Aorta (tissue), 5 donors: ENCODE data around the gene TTLL5. TPM values are rescaled to one million over a fixed set of nuclear protein-coding genes. Genes with fewer than 3 reads are reported as not detected.

Source experiments
- ATAC-seq: fragments of 200-7000 bp; cut with Tn5 transposase; one replicate; pipeline ENCODE4 v1.9.1; 2022; ENCODE audit warnings: moderate library complexity; ENCODE audit not compliant: low FRiP score
- DNase-seq, 2 donors: peaks; one replicate each; pipeline ENCODE4 v3.0.0-alpha.2; 2020
- H3K27ac ChIP-seq, 2 donors: one replicate each; pipeline ENCODE4 v1.5.1; 2013; ENCODE audit warnings: low read length in 2 of 2, mild to moderate bottlenecking in 2 of 2, moderate library complexity in 2 of 2, control low read depth in 1 of 2, inconsistent platforms in 1 of 2, low read depth in 1 of 2
- H3K27me3 ChIP-seq, 2 donors: one replicate each; pipeline ENCODE4 v1.6.1; 2013; ENCODE audit warnings: control low read depth in 1 of 2, low read length in 1 of 2, mild to moderate bottlenecking in 1 of 2, moderate library complexity in 1 of 2; ENCODE audit not compliant: insufficient read depth in 2 of 2, control insufficient read depth in 1 of 2
- H3K36me3 ChIP-seq, 2 donors: one replicate each; pipeline ENCODE4 v1.6.1; 2013; ENCODE audit warnings: control low read depth in 1 of 2, low read length in 1 of 2, mild to moderate bottlenecking in 1 of 2; ENCODE audit not compliant: insufficient read depth in 2 of 2, control insufficient read depth in 1 of 2
- H3K4me1 ChIP-seq, 2 donors: one replicate each; pipeline ENCODE4 v1.6.1; 2013; ENCODE audit warnings: low read length in 2 of 2, control low read depth in 1 of 2, mild to moderate bottlenecking in 1 of 2, moderate library complexity in 1 of 2; ENCODE audit not compliant: insufficient read depth in 2 of 2, control insufficient read depth in 1 of 2
- H3K4me3 ChIP-seq, 2 donors: one replicate each; pipeline ENCODE4 v1.5.1; 2013; ENCODE audit warnings: low read length in 2 of 2, control low read depth in 1 of 2, mild to moderate bottlenecking in 1 of 2
- H3K9me3 ChIP-seq: one replicate; pipeline ENCODE4 v1.6.1; 2013; ENCODE audit warnings: mild to moderate bottlenecking, low read length; ENCODE audit not compliant: control insufficient read depth
- WGBS, 2 donors: extraction: QIAGEN DNeasy Blood & Tissue Kit; methylation state at CpG; one replicate each; pipeline ENCODE4 v1.1.7; 2013; 5-methylcytosine and 5-hydroxymethylcytosine counted together
- intact Hi-C, 2 donors: fragments of 100-400 bp; cut with DNase I; formaldehyde crosslinking; loops; one replicate each; pipeline versions ENCODE4 v1.14.2 to v1.15.0; 2022
- polyA plus RNA-seq, 2 donors: library from polyadenylated mRNA; stranded (reverse); fragments of 200-250 nt; gene quantifications; one replicate each; pipeline ENCODE4 v1.2.3, GENCODE V29; 2013
- total RNA-seq, 2 donors: library from RNA; stranded (reverse); fragmentation: NEBNext Ultra II Directional; extraction: Animal tissue kit (Norgen Biotek cat#: 25700); gene quantifications; one replicate each; pipeline ENCODE4 v1.2.1, GENCODE V29; 2021
- donor health status: healthy with polysubstance abuse.
- donor health status: Bipolar disorder and iron deficiency.
- donor health status: DM: no; HTN: no; CAD: no.
- donor health status: DM: no; HTN: no; CAD: no.
- donor health status: DM: yes; HTN: yes; CAD: no.

TTLL5 gene
- total and polyA plus RNA-seq, 4 donors: 7.7 to 40.8 (median 22.8) TPM

- peaks cover 5 to 8% of the 10 kb centered on the region in 2 donors for H3K36me3 ChIP-seq
- intact Hi-C loops: no loop called here
- no peaks in the 10 kb centered on the region for H3K27me3 ChIP-seq
- no peak overlapping the region for H3K27ac ChIP-seq
- DNase-seq (no peak), ATAC-seq (no peak)
- H3K9me3 ChIP-seq: no peaks in the 10 kb centered on the region
- no peaks in the 10 kb centered on the region for H3K4me1 ChIP-seq
- whole genome bisulfite sequencing, 2 donors: 79 to 86% methylated on average over 3 of the region's 3 CpGs
- no peak overlapping the region for H3K4me3 ChIP-seq
Measured at GRCh38 chr14:75961662-75962061, 300.6 kb downstream of the TTLL5 start.

GRCh38 chr14:75967866-75968265 is 306.8 kb downstream of the TTLL5 start:
- Histone ChIP-seq H3K9me3 (no peaks in the 10 kb centered on the region), H3K4me3 (no peak overlapping the region), H3K27ac (no peak overlapping the region), H3K27me3 (no peaks in the 10 kb centered on the region), H3K36me3 (peaks cover 0 to 15% of the 10 kb centered on the region in 2 donors), H3K4me1 (no peaks in the 10 kb centered on the region)
- DNase-seq: no peak
- 96 to 99% methylated on average over 3 of the region's 3 CpGs for WGBS, 2 donors
- ATAC-seq: no peak
- intact Hi-C loops: no loop called here

GRCh38 chr14:75968456-75968855 is 307.4 kb downstream of the TTLL5 start:
- ATAC-seq (peak; percentile 48), DNase-seq (no peak)
- WGBS, 2 donors: 10 to 17% methylated on average over 4 of the region's 4 CpGs
- H3K36me3 ChIP-seq: peaks cover 0 to 15% of the 10 kb centered on the region in 2 donors
- H3K27ac ChIP-seq: no peak overlapping the region
- intact Hi-C loops: no loop called here
- H3K4me1 ChIP-seq: no peaks in the 10 kb centered on the region
- H3K27me3 ChIP-seq: no peaks in the 10 kb centered on the region
- H3K9me3 ChIP-seq: no peaks in the 10 kb centered on the region
- no peak overlapping the region for H3K4me3 ChIP-seq

- no peak for ATAC-seq
- Histone ChIP-seq H3K4me1 (no peaks in the 10 kb centered on the region), H3K36me3 (peaks cover 0 to 15% of the 10 kb centered on the region in 2 donors), H3K27me3 (no peaks in the 10 kb centered on the region), H3K9me3 (no peaks in the 10 kb centered on the region), H3K4me3 (no peak overlapping the region), H3K27ac (no peak overlapping the region)
- intact Hi-C loops: no loop called here
- DNase-seq: no peak
- WGBS, 2 donors: 38 to 39% methylated on average over 4 of the region's 4 CpGs
Measured at GRCh38 chr14:75969126-75969525, 308.1 kb downstream of the TTLL5 start.

- 64 to 70% methylated on average over 8 of the region's 8 CpGs for WGBS, 2 donors
- intact Hi-C loops: loop anchor here in 1 of 2 donors (10.0 kb wide), 1 partner anchor 175 kb away; no protein-coding TSS in a partner anchor
- Histone ChIP-seq H3K36me3 (peaks cover 0 to 14% of the 10 kb centered on the region in 2 donors), H3K4me1 (no peaks in the 10 kb centered on the region), H3K27me3 (no peaks in the 10 kb centered on the region), H3K27ac (no peak overlapping the region), H3K4me3 (no peak overlapping the region), H3K9me3 (no peaks in the 10 kb centered on the region)
- no peak for ATAC-seq
- no peak for DNase-seq
Measured at GRCh38 chr14:75969891-75970290, 308.8 kb downstream of the TTLL5 start.

GRCh38 chr14:75970989-75971388 is 309.9 kb downstream of the TTLL5 start:
- intact Hi-C loops: loop anchor here in 1 of 2 donors (10.0 kb wide), 1 partner anchor 176 kb away; no protein-coding TSS in a partner anchor
- no peaks in the 10 kb centered on the region for H3K27me3 ChIP-seq
- no peaks in the 10 kb centered on the region for H3K4me1 ChIP-seq
- no peak overlapping the region for H3K4me3 ChIP-seq
- H3K9me3 ChIP-seq: no peaks in the 10 kb centered on the region
- H3K36me3 ChIP-seq: peaks cover 0 to 12% of the 10 kb centered on the region in 2 donors
- DNase-seq: no peak
- 79% methylated on average over 9 of the region's 9 CpGs for WGBS, 2 donors
- no peak for ATAC-seq
- H3K27ac ChIP-seq: no peak overlapping the region

- Histone ChIP-seq H3K9me3 (no peaks in the 10 kb centered on the region), H3K27ac (no peak overlapping the region), H3K4me1 (no peaks in the 10 kb centered on the region), H3K27me3 (no peaks in the 10 kb centered on the region), H3K4me3 (no peak overlapping the region), H3K36me3 (peaks cover 0 to 9% of the 10 kb centered on the region in 2 donors)
- intact Hi-C loops: loop anchor here in 1 of 2 donors (10.0 kb wide), 1 partner anchor 177 kb away; no protein-coding TSS in a partner anchor
- 86 to 88% methylated on average over 15 of the region's 15 CpGs for WGBS, 2 donors
- DNase-seq: no peak
- no peak for ATAC-seq
Measured at GRCh38 chr14:75971509-75971908, 310.5 kb downstream of the TTLL5 start.

GRCh38 chr14:75972801-75973421 is 311.9 kb downstream of the TTLL5 start:
- Histone ChIP-seq H3K4me3 (no peak overlapping the region), H3K27me3 (no peaks in the 10 kb centered on the region), H3K36me3 (peaks cover 0 to 2% of the 10 kb centered on the region in 2 donors), H3K27ac (no peak overlapping the region), H3K4me1 (no peaks in the 10 kb centered on the region), H3K9me3 (no peaks in the 10 kb centered on the region)
- DNase-seq (no peak), ATAC-seq (no peak)
- intact Hi-C loops: loop anchor here in 1 of 2 donors (10.0 kb wide), 1 partner anchor 178 kb away; no protein-coding TSS in a partner anchor
- WGBS, 2 donors: 30 to 31% methylated on average over 7 of the region's 7 CpGs
